Activated CD4-positive, alpha-beta memory T cell treated with anti-CD3 and anti-CD28 coated beads for 36 hours (primary cell): ENCODE results near the gene BTN2A1. TPM values are rescaled to one million over a fixed set of nuclear protein-coding genes. Genes with fewer than 3 reads are reported as not detected.

Experiments
- CTCF ChIA-PET: fragments of 350-600 bp; sonication (Branson Sonifier 250); formaldehyde crosslinking; loops from one replicate; lab custom pipeline; 2021; ENCODE audit warnings: antibody characterized with exemption, inconsistent platforms; lab: Charles Lee
- POLR2A ChIA-PET: fragments of 350-600 bp; sonication (Branson Sonifier 250); formaldehyde crosslinking; loops from one replicate; lab custom pipeline; 2021; ENCODE audit warnings: antibody characterized with exemption; lab: Charles Lee
- DNase-seq: peaks from one replicate; pipeline ENCODE4 v3.0.0-alpha.2; 2020
- H3K27ac Mint-ChIP-seq: one replicate; pipeline ENCODE4 v1.8.0; 2021; ENCODE audit warnings: mixed read lengths
- H3K27me3 Mint-ChIP-seq: one replicate; pipeline ENCODE4 v1.8.0; 2021; ENCODE audit warnings: mixed read lengths
- H3K36me3 Mint-ChIP-seq: one replicate; pipeline ENCODE4 v1.8.0; 2021; ENCODE audit warnings: mixed read lengths
- H3K4me1 Mint-ChIP-seq: one replicate; pipeline ENCODE4 v1.8.0; 2021; ENCODE audit warnings: low read depth, mixed read lengths
- H3K4me3 Mint-ChIP-seq: one replicate; pipeline ENCODE4 v1.8.0; 2021; ENCODE audit warnings: mild to moderate bottlenecking, mixed read lengths
- H3K9me3 Mint-ChIP-seq: one replicate; pipeline ENCODE4 v1.8.0; 2021; ENCODE audit warnings: mixed read lengths
- intact Hi-C: fragments of 100-400 bp; cut with micrococcal nuclease; formaldehyde crosslinking; loops from one replicate; pipeline ENCODE4 v1.15.1; 2023
- total RNA-seq, 2 experiments: library from RNA; stranded (reverse); gene quantifications; one replicate each; pipeline ENCODE4 v1.2.3, GENCODE V29; 2021

BTN2A1 gene
- total RNA-seq, 2 experiments from 2014 or later = 17.6 to 19.6 TPM

DNA sequence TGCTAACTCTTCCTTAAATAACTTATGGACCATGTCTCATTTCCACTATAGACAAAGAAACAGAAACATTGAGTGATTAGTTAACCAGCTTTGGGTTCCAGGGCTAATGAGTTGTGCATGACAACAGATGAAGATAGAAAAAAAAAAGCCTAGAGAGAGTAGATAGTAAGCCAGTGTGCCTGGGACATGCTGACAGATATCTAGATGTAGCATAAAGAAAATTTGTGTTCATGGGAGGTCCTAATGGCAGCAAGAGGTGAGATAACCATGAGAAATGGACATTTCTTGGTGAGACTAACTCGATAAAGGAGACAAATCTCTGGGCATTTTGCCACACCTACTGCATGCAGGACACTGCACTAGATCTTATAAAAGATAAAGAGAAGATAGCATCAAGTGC is 20.2 kb upstream of the BTN2A1 start:
- Mint-ChIP-seq H3K9me3 (peaks cover 12% of the 10 kb centered on the region), H3K27ac (no peak overlapping the region), H3K4me1 (peaks cover 20% of the 10 kb centered on the region), H3K4me3 (no peak overlapping the region), H3K27me3 (no peaks in the 10 kb centered on the region), H3K36me3 (peaks cover 16% of the 10 kb centered on the region)
- POLR2A ChIA-PET = no interaction called here
- no peak for DNase-seq
- intact Hi-C loops = no loop called here
- CTCF ChIA-PET = no interaction called here

DNA sequence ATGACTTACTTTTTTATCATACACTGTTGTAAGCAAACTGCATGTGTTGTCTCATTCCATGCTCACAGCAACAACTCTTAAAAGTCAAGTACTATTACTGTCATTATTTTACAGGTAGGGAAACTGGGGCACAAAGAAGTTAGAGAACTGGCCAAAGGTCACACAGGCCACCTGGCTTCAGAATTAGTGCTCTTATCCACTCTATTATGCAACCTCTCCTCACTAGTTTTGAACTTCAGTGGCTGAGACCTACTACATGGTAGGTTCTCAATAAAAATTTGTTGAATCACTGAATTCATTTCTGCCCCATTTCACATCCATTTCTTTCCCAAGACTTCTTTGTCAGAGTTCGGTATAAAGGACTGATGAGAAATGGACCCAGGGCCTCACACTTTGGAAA is 19.8 kb upstream of the BTN2A1 start:
- Mint-ChIP-seq H3K4me3 (no peak overlapping the region), H3K36me3 (peaks cover 16% of the 10 kb centered on the region), H3K4me1 (peaks cover 24% of the 10 kb centered on the region), H3K27ac (no peak overlapping the region), H3K27me3 (no peaks in the 10 kb centered on the region), H3K9me3 (peaks cover 12% of the 10 kb centered on the region)
- POLR2A ChIA-PET = no interaction called here
- DNase-seq = no peak
- intact Hi-C loops = no loop called here
- CTCF ChIA-PET = no interaction called here

DNA sequence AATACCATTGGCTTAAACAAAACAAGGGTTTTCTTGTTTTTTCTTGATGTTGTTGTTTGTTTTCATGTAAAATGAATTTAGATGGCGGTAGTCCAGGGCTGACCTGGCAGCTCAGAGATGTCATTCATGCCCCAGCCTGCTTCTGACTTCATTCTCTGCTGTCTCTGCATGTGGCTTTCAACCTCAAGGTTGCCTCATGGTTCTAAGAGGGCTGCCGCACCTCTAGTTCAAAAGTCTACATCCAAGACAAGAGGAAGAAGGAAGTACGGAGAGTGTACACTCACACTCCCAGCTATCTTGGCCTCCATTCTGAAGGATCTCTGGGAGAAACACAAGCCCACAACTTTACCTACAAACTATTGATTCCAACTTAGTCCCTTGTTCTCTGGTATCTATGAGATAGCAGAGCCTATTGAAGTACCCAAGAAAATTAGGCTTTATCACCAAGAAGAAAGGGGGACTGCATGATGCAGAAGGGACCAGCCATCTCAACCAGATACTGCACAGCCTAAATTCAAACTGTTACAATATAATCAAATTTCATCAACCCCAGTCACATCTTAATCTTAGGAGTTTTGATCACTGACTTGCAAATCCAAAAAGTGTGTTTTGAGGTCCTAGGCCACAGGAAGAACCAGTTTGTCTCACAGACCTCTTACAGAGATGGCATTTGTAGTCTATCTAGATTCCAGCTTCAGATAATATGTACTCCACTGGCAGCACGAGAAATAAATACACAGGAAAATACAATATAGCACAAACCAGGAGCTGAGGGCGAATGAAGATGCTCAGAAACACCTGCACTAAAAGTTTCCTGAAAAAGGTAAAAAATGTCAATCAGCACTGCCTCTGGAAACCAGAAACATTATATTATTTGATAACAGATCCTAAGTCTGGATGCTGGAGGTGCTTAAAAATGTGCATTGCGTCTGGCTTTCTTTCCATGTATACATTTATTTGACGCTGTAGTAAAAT is 18.3 kb upstream of the BTN2A1 start:
- CTCF ChIA-PET = no interaction called here
- peaks cover 4% of the 10 kb centered on the region for H3K9me3 Mint-ChIP-seq
- H3K4me3 Mint-ChIP-seq = peak overlapping the region; percentile 90
- no peak for DNase-seq
- intact Hi-C loops = loop anchor here (1.0 to 10.0 kb wide), 7 partner anchors 19 to 265 kb away; partner anchors contain the start of genes BTN3A1 and BTN3A2
- H3K36me3 Mint-ChIP-seq = peaks cover 10% of the 10 kb centered on the region
- peaks cover 38% of the 10 kb centered on the region for H3K4me1 Mint-ChIP-seq
- H3K27ac Mint-ChIP-seq = peak overlapping the region; percentile 93
- H3K27me3 Mint-ChIP-seq = no peaks in the 10 kb centered on the region
- POLR2A ChIA-PET = no interaction called here

DNA sequence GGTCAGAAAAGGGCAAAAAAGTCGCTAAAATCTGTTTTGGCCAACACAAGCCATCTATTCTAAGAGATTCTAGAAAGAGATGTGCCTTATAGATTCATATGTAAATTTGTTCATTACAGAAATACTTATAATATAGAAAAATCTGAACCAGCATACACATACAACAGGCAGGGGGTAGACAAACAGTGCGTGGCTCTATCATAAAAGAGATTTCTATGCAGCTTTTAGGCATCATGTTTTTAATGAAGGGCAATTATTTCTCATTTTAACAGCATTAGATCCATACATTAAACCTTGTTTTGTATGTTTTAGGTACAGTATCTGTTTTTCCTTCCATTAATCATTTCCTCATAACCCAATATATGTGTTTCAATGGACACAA is 16.8 kb upstream of the BTN2A1 start:
- H3K27me3 Mint-ChIP-seq = no peaks in the 10 kb centered on the region
- no peak for DNase-seq
- peak overlapping the region; percentile 93 for H3K27ac Mint-ChIP-seq
- peaks cover 53% of the 10 kb centered on the region for H3K4me1 Mint-ChIP-seq
- peaks cover 21% of the 10 kb centered on the region for H3K36me3 Mint-ChIP-seq
- peak overlapping the region; percentile 90 for H3K4me3 Mint-ChIP-seq
- intact Hi-C loops = loop anchor here (1.0 to 10.0 kb wide), 7 partner anchors 20 to 266 kb away; partner anchors contain the start of genes BTN3A1 and BTN3A2
- ChIA-PET POLR2A (interaction anchor here (1.5 kb wide), 1 partner anchor 33 kb away, joined by 5 read pairs; no protein-coding TSS in a partner anchor), CTCF (no interaction called here)
- H3K9me3 Mint-ChIP-seq = no peaks in the 10 kb centered on the region

DNA sequence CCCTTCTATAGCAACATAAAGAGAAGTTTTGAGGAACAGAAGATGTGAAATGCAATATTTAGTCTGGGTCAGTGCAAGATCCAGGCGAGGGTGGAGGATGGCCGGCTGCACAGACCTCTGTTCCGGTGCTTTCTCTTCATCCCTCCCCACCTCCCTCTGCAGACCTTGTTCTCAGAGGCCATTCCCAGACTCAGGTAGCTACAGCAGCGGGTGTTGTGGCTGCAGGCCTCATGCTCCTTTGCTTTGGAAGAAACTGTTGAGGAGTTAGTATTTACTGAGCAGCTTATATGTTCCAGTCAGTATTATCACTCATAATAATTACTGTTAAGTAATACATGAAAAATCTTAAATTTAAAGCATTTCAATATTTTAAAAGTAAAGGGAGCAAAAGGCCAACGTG is 15.8 kb upstream of the BTN2A1 start:
- ChIA-PET CTCF (no interaction called here), POLR2A (no interaction called here)
- Mint-ChIP-seq H3K4me1 (peaks cover 62% of the 10 kb centered on the region), H3K27me3 (no peaks in the 10 kb centered on the region), H3K36me3 (peaks cover 22% of the 10 kb centered on the region), H3K9me3 (no peaks in the 10 kb centered on the region), H3K4me3 (peak overlapping the region; percentile 90), H3K27ac (peak overlapping the region; percentile 70)
- DNase-seq = no peak
- intact Hi-C loops = loop anchor here (2.0 to 10.0 kb wide), 6 partner anchors 21 to 267 kb away; partner anchors contain the start of genes BTN3A1 and BTN3A2

DNA sequence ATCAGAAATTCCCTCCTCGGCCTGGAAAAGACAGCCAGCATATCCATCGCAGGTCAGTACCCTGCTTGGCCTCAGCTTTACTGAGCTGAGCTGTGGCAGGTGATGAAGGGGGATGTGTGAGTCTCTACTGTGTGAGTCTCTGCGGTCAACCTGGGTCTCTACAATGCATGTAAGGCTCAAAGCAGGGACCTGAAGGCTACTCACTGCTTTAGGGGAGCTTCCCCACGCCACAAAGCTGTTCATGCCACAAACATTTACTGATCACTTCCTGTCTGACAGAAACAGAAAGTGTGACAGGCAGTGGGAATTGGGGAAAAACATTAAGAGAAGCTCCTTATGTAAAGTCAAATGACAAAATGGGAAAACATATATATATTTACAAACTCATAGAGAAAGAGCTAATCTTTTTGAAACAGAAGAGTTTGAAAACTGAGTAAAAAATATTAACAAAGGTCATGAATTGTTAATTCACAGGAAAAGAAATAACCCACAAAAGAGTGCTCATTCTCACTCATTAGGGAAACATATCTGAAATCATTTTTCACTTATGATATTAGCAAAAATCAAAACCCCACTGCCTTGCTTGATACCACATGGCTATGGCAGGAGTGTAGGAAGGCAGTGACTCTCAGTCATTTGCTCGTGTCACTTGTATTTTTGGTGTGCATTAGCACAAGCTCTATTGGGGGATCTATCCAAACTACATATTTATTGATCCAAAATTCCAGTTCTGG is 11.7 kb upstream of the BTN2A1 start:
- no peak overlapping the region for H3K4me3 Mint-ChIP-seq
- peak overlapping the region; percentile 79 for H3K27ac Mint-ChIP-seq
- intact Hi-C loops = loop anchor here (10.0 kb wide), 1 partner anchor 271 kb away; no protein-coding TSS in a partner anchor
- ChIA-PET CTCF (interaction anchor here (0.8 to 2.3 kb wide), 6 partner anchors 28 to 257 kb away, joined by 3 to 8 read pairs (median 3); a partner anchor contains a TSS), POLR2A (interaction anchor here (1.1 to 1.6 kb wide), 5 partner anchors 28 to 287 kb away, joined by 3 to 14 read pairs (median 4); no protein-coding TSS in a partner anchor)
- peaks cover 60% of the 10 kb centered on the region for H3K4me1 Mint-ChIP-seq
- H3K9me3 Mint-ChIP-seq = no peaks in the 10 kb centered on the region
- peaks cover 44% of the 10 kb centered on the region for H3K36me3 Mint-ChIP-seq
- DNase-seq = peak; percentile 73
- no peaks in the 10 kb centered on the region for H3K27me3 Mint-ChIP-seq

DNA sequence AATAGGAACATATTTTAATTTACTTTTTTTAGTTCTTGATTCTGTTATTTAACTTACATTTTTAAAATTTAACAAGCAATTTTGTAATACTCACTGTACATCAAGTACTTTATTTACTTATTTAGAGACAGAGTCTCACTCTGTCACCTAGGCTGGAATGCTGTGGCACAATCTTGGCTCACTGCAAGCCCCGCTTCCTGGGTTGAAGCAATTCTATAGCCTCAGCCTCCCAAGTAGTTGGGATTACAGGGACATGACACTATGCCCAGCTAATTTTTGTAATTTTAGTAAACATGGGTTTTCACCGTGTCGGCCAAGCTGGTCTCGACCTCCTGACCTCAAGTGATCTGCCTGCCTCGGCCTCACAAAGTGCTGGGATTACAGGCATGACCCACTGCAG is 10.5 kb upstream of the BTN2A1 start:
- no peak for DNase-seq
- no peak overlapping the region for H3K4me3 Mint-ChIP-seq
- peaks cover 53% of the 10 kb centered on the region for H3K36me3 Mint-ChIP-seq
- peaks cover 55% of the 10 kb centered on the region for H3K4me1 Mint-ChIP-seq
- ChIA-PET POLR2A (no interaction called here), CTCF (no interaction called here)
- no peak overlapping the region for H3K27ac Mint-ChIP-seq
- H3K9me3 Mint-ChIP-seq = no peaks in the 10 kb centered on the region
- H3K27me3 Mint-ChIP-seq = no peaks in the 10 kb centered on the region
- intact Hi-C loops = loop anchor here (10.0 kb wide), 1 partner anchor 272 kb away; no protein-coding TSS in a partner anchor

DNA sequence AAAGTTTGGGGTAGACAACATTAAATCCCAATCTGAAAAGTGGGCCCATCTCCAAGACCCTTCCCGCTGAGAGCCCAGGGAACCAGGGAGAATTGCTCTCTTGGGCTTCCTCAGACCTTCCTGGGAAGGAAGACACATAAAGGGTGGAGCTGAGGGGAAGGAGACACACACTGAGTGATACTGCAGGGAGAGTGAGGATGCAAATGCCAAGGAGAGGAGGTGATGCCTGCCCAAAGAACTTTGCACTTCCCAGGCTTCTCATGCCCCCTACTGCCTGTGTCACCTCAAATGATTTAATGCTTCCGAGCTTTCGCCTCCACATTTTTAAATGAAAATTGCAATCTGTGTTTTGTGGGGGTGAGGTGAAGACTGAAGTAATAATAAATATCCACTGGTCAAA is 7.5 kb upstream of the BTN2A1 start:
- Mint-ChIP-seq H3K4me1 (peaks cover 26% of the 10 kb centered on the region), H3K27me3 (no peaks in the 10 kb centered on the region), H3K4me3 (no peak overlapping the region), H3K27ac (no peak overlapping the region), H3K36me3 (peaks cover 41% of the 10 kb centered on the region), H3K9me3 (no peaks in the 10 kb centered on the region)
- CTCF ChIA-PET = interaction anchor here (1.0 kb wide), 1 partner anchor 24 kb away, joined by 3 read pairs; no protein-coding TSS in a partner anchor
- intact Hi-C loops = no loop called here
- no peak for DNase-seq
- POLR2A ChIA-PET = no interaction called here

DNA sequence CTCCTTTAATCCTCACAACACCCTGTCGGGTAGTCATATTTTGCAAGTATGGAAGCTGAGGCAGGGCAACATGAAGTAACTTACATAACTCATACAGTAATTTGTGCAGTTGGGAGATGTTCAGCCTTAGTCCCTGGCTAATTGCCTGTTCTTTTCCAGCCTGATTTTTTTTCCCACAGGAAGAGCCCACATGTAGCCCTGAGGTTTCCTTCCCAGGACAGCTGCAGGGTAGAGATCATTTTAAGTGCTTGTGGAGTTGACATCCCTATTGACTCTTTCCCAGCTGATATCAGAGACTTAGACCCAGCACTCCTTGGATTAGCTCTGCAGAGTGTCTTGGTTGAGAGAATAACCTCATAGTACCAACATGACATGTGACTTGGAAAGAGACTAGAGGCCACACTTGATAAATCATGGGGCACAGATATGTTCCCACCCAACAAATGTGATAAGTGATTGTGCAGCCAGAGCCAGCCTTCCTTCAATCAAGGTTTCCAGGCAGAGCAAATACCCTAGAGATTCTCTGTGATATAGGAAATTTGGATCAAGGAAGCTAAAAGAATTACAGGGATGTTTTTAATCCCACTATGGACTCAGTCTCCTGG is 5.0 kb upstream of the BTN2A1 start:
- intact Hi-C loops = no loop called here
- ChIA-PET POLR2A (no interaction called here), CTCF (no interaction called here)
- DNase-seq = no peak
- no peak overlapping the region for H3K27ac Mint-ChIP-seq
- H3K9me3 Mint-ChIP-seq = no peaks in the 10 kb centered on the region
- H3K36me3 Mint-ChIP-seq = peaks cover 29% of the 10 kb centered on the region
- H3K27me3 Mint-ChIP-seq = no peaks in the 10 kb centered on the region
- H3K4me3 Mint-ChIP-seq = no peak overlapping the region
- H3K4me1 Mint-ChIP-seq = peaks cover 20% of the 10 kb centered on the region

DNA sequence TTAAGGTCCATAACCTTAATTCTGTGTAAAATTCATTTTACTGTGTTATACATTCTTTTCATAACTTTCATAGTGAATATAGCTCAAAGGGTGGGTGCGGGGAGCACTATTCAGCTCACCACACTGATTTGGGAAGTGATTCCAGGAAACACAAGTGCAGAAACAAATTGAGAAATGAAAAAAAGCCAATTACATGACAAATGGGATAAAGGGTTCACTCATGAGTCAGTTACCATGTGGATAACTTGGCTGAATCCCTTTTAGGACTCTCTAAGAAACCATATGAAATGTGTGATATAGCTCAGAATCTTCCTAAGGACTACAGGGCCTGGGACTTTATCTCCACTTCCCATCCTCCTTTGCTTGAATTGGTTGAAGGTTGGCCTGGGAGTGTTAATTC is 3.1 kb upstream of the BTN2A1 start:
- H3K36me3 Mint-ChIP-seq = peaks cover 28% of the 10 kb centered on the region
- no peak overlapping the region for H3K4me3 Mint-ChIP-seq
- no peaks in the 10 kb centered on the region for H3K27me3 Mint-ChIP-seq
- no peak for DNase-seq
- no peak overlapping the region for H3K27ac Mint-ChIP-seq
- CTCF ChIA-PET = no interaction called here
- H3K9me3 Mint-ChIP-seq = no peaks in the 10 kb centered on the region
- intact Hi-C loops = no loop called here
- POLR2A ChIA-PET = no interaction called here
- H3K4me1 Mint-ChIP-seq = peaks cover 23% of the 10 kb centered on the region

DNA sequence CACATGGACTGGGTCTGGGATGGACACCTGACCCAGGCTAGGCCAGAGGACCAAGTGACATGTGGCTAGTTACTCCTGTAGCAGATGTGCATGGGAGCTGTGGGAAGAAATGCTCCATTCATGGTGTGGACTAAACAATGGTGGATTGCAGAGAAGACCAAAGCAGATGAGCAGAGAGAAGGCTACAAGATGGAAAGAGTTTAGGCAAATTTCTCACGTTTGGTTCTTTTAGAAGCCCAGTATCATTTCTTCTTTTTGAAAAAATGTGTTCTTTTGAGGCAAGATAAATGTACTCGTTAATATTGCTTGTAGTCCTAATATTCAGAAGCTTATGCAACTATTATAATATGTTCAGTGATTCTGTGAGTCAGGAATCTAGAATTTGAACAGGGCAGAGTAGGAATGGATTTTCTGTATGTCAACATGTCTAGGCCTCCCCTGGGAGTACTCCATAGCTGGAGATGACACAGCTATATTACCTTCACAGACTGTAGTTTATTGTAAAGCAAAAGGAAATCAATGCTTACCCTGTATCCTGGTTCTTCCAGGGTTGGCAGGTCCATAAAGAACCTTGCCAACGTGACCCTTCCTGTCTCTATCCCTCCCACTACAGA is 2.3 kb upstream of the BTN2A1 start:
- Mint-ChIP-seq H3K27me3 (no peaks in the 10 kb centered on the region), H3K4me1 (peaks cover 30% of the 10 kb centered on the region), H3K27ac (no peak overlapping the region), H3K9me3 (no peaks in the 10 kb centered on the region), H3K36me3 (peaks cover 30% of the 10 kb centered on the region), H3K4me3 (no peak overlapping the region)
- no peak for DNase-seq
- CTCF ChIA-PET = no interaction called here
- intact Hi-C loops = no loop called here
- POLR2A ChIA-PET = no interaction called here
